ENCODE data around the gene KL. TPM values are rescaled to one million over a fixed set of nuclear protein-coding genes. Genes with fewer than 3 reads are reported as not detected.

Gene KL
- total RNA-seq, 1 donor from 2014 or later: 2.0 TPM

GRCh38 chr13:33003458-33004019 is 12.7 kb upstream of the KL start:
- FAIRE-seq (no peak), DNase-seq (ENCODE audit: low spot score in 2 of 2) (no peak)

GRCh38 chr13:33004511-33004910 is 11.7 kb upstream of the KL start:
- DNase-seq (ENCODE audit: low spot score in 2 of 2): no peak
- FAIRE-seq: no peak

GRCh38 chr13:33006134-33006533 is 10.1 kb upstream of the KL start:
- FAIRE-seq (no peak), DNase-seq (ENCODE audit: low spot score in 2 of 2) (no peak)

- no peak for DNase-seq (ENCODE audit: low spot score in 2 of 2)
- no peak for FAIRE-seq
Measured at GRCh38 chr13:33006638-33007037, 9.6 kb upstream of the KL start.

- DNase-seq (ENCODE audit: low spot score in 2 of 2) (no peak), FAIRE-seq (no peak)
Measured at GRCh38 chr13:33007237-33007636, 9.0 kb upstream of the KL start.

- no peak for FAIRE-seq
- DNase-seq (ENCODE audit: low spot score in 2 of 2): no peak
Measured at GRCh38 chr13:33007950-33008349, 8.3 kb upstream of the KL start.

DNA sequence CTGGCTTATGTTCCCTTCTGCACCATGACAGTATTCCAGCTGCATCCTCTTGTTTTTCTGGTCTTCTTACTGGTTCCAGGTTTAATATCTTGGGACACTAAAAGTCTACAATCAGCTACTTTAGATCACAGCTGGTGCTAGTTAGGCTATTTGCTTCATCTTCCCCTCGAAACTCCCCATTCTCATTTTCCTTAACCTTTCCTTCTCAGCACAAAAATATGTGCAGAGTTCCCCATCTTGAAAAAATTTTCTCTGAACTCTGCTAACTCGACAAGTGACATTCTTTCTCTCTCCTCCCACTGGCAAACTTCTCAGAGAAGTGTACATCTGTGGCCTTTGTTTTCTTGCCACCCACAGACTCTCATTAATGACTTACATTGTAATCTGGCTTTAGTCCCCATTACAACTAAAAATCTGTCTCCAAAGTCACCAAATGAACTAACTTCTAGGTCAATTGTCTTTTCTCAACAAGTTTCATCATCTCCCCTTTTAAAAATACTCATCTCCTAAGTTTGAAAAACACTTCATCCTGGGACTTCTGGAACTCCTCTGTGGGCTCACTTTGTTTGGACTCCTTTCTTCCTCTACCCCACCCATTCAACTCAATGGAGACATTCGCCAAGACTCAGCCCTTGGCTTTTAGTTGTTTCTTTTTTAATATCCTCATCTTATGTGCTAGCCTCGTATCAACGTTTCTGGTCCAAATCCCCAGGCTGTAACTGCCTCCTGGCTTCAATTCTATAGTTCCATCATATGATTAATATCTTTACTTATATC is 7.1 kb upstream of the KL start:
- no peak for FAIRE-seq

GRCh38 chr13:33011828-33012470 is 4.3 kb upstream of the KL start:
- no peak for FAIRE-seq
- DNase-seq (ENCODE audit: low spot score in 2 of 2): no peak

More for the DNA sequence above, 7.1 kb upstream of the KL start:
- DNase-seq (ENCODE audit: low spot score in 2 of 2): no peak

GRCh38 chr13:33014291-33014690 is 1.9 kb upstream of the KL start:
- DNase-seq (ENCODE audit: low spot score in 2 of 2) (no peak), FAIRE-seq (no peak)

DNA sequence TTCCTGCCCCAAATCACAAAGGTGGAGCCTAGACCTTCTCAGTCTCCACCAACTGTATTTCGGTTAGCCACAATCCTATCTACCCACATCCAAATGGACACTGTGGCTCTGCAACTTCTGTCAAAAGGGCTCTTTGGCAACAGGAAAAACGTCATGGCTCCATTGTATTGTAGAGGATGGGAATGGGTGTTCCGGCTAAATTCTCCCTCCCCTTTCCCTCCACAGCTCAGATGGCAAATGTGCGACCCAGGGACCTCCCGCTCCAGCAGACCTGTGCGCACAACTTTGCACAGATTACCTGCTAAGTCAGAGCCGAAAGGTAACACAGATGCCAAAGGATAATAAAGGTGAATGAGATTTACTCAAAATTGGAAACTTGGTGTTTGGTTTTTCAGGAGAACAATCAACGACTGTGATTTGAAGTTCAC is 968 bp upstream of the KL start:
- no peak for FAIRE-seq

GRCh38 chr13:33015791-33016323 is 366 bp upstream of the KL start:
- FAIRE-seq (no peak), DNase-seq (ENCODE audit: low spot score in 2 of 2) (peak; percentile 12 to 15)

More for the DNA sequence above, 968 bp upstream of the KL start:
- DNase-seq (ENCODE audit: low spot score in 2 of 2): peak; percentile 15 to 28

DNA sequence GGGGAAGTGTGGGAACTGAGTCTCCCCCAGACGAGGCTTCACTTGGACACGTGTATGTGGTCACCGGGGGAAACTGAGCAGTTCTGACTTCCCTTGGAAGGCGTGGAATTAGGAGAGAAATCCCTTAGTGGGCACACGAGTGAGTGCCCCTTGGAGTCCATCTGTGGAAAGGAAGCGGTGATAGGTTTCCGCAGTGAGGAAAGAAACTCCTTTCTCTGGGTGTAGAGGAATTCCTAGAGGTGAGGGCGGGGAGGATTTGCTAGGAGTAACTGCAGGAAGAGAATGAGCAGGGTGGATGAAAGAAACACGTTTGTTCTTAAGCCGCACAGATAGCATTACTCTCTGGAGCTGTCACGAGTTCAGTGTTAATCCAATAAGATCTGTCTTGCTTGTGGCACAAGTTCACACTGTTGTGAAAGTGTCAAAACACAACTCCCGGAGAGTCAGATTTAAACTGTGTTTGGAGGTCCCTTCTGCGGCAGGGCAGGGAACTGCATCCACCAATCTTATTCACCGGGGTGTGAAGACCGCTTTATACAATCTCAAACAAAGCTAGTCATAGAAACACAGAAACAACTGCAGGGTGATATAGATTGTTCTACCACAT is 1.2 kb downstream of the KL start:
- FAIRE-seq: no peak
- peak; percentile 28 to 37 for DNase-seq (ENCODE audit: low spot score in 2 of 2)

GRCh38 chr13:33018886-33019285 is 2.7 kb downstream of the KL start:
- FAIRE-seq (no peak), DNase-seq (ENCODE audit: low spot score in 2 of 2) (no peak)

DNA sequence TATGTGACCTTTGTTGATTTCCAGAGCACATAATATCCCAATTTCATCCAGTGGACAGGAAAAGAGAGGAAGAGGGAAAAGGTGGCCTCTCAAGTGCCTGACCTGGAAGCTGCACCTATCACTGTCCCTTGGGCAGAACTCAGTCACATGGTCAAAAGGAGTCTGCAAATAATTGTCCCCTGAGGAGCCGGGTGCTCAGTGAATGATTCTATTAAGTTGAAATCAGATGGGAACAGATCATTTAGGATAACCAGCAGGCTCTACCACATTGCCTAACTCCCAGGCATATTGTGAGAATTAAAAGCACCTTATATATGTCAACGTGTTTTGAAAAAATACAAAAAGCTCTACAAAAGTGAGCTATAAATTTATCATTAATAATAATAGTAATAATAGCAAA is 6.8 kb downstream of the KL start:
- no peak for FAIRE-seq

DNA sequence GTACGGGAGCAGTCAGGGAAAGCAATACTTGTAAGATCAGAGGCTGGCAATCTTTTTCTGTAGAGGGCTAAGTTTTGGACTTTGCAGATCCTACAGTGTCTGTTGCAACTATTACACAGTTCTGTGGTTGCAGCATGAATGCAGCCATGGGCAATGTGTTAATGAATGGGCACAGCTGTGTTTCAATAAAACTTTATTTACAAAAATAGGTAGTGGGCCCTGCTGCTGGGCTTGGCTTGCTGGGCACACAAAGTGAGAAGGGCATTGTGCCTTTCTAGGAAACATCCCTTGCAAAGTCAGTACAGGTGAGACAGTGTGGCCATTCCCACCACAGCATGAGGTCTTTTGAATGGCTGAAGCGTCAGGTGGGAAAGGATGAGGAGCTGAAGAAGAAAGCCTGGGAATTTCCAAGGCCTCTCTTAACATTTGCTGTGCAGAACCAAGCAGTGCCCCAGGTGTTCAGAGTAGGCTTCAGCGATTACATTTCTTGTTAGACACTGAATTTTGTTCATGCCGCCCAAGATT is 9.1 kb downstream of the KL start:
- DNase-seq (ENCODE audit: low spot score in 2 of 2) (no peak), FAIRE-seq (no peak)

More for the DNA sequence above, 6.8 kb downstream of the KL start:
- no peak for DNase-seq (ENCODE audit: low spot score in 2 of 2)

GRCh38 chr13:33026489-33027152 is 10.4 kb downstream of the KL start:
- no peak for FAIRE-seq

DNA sequence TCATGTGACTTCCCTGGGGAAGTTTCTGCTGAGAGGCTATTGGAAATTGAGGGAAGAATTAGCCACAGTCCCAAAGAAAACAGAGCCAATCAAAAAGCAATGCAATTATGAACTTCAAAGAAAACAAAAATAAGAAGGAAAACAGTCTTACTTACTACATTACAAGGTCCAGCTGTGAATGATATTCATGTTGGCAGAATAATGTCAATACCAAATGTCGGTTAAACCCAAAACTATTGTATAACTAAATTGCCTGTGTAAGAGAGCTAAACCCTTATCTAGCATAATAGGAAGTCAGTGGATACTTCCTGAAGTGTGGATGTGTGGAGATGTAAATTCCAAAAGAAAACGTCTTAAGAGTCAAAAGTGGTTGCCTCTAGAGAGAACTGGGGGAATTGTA is 12.4 kb downstream of the KL start:
- DNase-seq (ENCODE audit: low spot score in 2 of 2) (no peak), FAIRE-seq (no peak)

More at GRCh38 chr13:33026489-33027152, 10.4 kb downstream of the KL start:
- DNase-seq (ENCODE audit: low spot score in 2 of 2): no peak

- FAIRE-seq: no peak
- no peak for DNase-seq (ENCODE audit: low spot score in 2 of 2)
Measured at GRCh38 chr13:33031277-33031676, 15.1 kb downstream of the KL start.

DNA sequence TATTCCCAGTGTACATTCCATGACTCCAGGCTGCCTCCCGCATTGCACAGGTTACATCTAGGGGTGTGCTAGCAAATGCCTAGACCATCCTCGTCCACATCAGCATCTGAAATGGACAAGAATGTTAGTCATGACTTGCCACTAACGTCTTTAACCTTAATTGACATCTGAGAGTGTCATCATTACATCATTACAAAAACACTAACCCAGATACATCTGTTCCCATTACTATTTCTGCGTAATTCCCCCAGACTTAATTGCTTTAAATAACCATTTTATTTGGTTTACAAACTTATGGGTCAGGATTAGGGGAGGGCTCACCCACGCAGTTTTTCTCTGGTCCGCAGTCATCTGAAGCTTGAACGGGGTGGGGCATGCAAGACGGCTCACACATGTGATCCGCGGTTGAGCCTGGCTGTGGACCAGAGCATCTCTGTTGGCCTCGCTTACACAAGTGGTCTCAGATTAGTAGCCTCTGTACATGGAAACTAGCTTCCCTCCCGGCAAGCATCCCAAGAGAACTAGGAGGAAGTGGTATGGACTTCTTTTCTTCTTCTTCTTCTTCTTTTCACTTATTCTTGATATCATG is 15.9 kb downstream of the KL start:
- DNase-seq (ENCODE audit: low spot score in 2 of 2) (no peak), FAIRE-seq (no peak)
